Left ventricle myocardium inferior (tissue), 1 donor: ENCODE measurements around the gene SUGCT. TPM values are rescaled to one million over a fixed set of nuclear protein-coding genes. Genes with fewer than 3 reads are reported as not detected.

ENCODE experiments used
- DNase-seq: peaks from one replicate; pipeline ENCODE4 v3.0.0-alpha.2; 2020
- H3K27ac ChIP-seq: fragments of 200-600 bp; replicated peaks from 2 replicates; pipeline ENCODE4 v1.8.0; 2021
- H3K27me3 ChIP-seq: fragments of 200-600 bp; 2 replicates; pipeline ENCODE4 v1.8.0; 2021; ENCODE audit warnings: low read depth
- H3K36me3 ChIP-seq: fragments of 200-600 bp; 2 replicates; pipeline ENCODE4 v1.8.0; 2021
- H3K4me1 ChIP-seq: fragments of 200-600 bp; 2 replicates; pipeline ENCODE4 v1.8.0; 2021
- H3K4me3 ChIP-seq: fragments of 200-600 bp; 2 replicates; pipeline ENCODE4 v1.8.0; 2021; ENCODE audit warnings: mild to moderate bottlenecking, moderate library complexity
- H3K9me3 ChIP-seq: fragments of 200-600 bp; replicated peaks from 2 replicates; pipeline ENCODE4 v1.8.0; 2021
- intact Hi-C: fragments of 100-400 bp; cut with micrococcal nuclease; formaldehyde crosslinking; loops from one replicate; pipeline ENCODE4 v1.11.0; 2022
- total RNA-seq: library from RNA; stranded (reverse); fragmentation: NEBNext Ultra II Directional; extraction: Animal tissue kit (Norgen Biotek cat#: 25700); gene quantifications from one replicate; pipeline ENCODE4 v1.2.1, GENCODE V29; 2021
- TF ChIP-seq, protein P1 (sequence below): fragments of 200-600 bp; IDR thresholded peaks from 2 replicates; pipeline ENCODE4 v1.8.0; 2021; ENCODE audit warnings: antibody characterized with exemption, mild to moderate bottlenecking, borderline replicate concordance
- donor health status: DM: no; HTN: yes; CAD: no; lungs with severe emphysema.

Gene SUGCT
- total RNA-seq, 1 donor from 2014 or later: 5.0 TPM

DNA sequence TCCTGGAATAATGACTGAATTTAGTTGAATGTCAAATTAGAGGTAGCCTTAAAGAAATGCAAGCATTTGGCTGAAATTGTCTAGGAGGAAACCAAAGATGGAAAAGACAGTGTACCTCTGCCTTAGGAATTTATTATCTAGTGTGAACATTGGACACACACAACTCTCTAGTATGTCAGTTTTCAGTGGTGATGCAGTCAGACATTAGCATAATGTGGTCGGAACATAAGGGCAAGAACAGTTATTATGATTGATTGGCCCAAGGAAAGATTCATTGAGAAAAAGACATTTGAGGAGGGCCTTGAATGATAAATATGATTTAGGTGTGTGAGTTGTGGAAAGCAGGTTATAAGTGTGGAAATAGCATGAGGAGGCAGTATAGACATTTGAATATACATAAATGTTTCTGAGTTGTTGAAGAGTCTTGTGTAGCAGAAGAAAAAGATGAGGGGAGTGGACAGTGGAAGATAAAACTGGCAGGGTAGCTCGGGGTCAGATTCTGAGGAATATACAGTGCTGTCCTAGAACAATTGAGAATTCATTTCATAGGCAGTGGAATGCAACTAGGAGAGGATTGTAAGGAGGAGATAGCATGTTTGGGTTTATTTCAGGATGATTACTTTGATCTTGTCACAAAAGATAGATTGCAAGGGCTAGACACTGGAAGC is 414.7 kb downstream of the SUGCT start:
- H3K4me3 ChIP-seq: no peak overlapping the region
- H3K9me3 ChIP-seq: no peaks in the 10 kb centered on the region
- H3K27ac ChIP-seq: no peak overlapping the region
- H3K36me3 ChIP-seq: no peaks in the 10 kb centered on the region
- TF ChIP-seq, protein P1, sequence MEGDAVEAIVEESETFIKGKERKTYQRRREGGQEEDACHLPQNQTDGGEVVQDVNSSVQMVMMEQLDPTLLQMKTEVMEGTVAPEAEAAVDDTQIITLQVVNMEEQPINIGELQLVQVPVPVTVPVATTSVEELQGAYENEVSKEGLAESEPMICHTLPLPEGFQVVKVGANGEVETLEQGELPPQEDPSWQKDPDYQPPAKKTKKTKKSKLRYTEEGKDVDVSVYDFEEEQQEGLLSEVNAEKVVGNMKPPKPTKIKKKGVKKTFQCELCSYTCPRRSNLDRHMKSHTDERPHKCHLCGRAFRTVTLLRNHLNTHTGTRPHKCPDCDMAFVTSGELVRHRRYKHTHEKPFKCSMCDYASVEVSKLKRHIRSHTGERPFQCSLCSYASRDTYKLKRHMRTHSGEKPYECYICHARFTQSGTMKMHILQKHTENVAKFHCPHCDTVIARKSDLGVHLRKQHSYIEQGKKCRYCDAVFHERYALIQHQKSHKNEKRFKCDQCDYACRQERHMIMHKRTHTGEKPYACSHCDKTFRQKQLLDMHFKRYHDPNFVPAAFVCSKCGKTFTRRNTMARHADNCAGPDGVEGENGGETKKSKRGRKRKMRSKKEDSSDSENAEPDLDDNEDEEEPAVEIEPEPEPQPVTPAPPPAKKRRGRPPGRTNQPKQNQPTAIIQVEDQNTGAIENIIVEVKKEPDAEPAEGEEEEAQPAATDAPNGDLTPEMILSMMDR: no peak
- H3K27me3 ChIP-seq: no peaks in the 10 kb centered on the region
- intact Hi-C loops: no loop called here
- DNase-seq: no peak
- no peaks in the 10 kb centered on the region for H3K4me1 ChIP-seq

DNA sequence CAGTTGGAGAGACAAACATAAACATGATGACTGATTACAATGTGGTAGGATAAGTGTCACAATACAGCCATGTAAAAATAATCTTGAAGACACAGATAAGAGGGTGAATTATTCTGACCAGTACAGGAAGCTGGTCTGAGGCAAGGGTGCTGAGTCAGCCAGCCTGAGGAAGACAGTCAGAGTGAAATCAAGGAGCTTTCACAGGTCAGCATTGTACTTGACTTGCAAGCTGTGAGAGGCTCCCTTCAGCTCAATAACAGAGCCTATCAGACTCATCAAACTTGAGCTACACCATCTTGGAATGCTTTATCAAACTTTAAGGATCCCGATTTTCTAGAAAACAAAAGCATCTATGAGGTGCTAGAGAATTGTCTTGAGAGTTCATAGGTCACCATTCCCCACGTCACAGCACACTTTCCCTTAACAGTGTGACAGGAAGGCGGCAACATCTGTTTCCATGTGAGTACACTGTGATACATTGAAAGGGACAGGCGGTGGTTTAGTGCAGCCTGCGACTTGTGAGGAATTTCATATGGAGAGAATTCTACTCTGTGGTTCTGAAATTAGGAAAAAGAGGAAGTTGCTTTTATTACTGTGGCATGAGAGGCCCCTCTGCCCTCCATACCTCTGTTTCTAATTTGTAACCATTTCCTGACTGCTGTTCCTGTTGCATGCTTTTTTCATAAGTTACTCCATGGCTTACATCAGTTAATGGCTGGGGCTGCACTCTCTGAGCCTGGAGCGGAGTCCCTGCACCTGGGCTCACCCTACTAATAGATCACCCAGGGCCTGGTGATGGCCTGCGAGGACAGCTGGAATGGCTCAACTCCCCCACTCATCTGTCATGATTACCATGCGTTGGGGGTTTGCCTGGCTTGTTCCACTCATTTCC is 417.1 kb downstream of the SUGCT start:
- H3K36me3 ChIP-seq: no peaks in the 10 kb centered on the region
- H3K27ac ChIP-seq: no peak overlapping the region
- DNase-seq: no peak
- no peaks in the 10 kb centered on the region for H3K4me1 ChIP-seq
- intact Hi-C loops: no loop called here
- no peaks in the 10 kb centered on the region for H3K27me3 ChIP-seq
- TF ChIP-seq, protein P1: no peak
- H3K4me3 ChIP-seq: no peak overlapping the region
- no peaks in the 10 kb centered on the region for H3K9me3 ChIP-seq

DNA sequence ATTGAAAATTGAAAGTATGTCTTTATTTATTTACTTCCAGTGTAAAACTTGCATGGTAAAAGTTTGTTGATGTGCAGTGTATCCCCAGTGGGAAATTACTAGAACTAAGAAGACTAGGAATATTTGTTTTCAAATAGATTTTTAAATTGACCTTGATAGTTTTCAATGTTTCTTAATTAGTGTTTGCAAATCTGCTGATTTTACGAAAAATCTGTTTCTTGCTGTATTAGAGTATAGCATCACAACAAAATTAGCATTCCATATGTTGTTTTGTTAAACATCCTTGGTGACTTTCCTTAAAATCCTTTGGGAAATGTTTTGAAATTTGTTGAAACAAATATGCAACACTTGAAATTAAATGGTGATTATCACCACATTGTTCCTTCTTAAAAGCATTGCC is 425.9 kb downstream of the SUGCT start:
- Histone ChIP-seq H3K36me3 (no peaks in the 10 kb centered on the region), H3K4me1 (no peaks in the 10 kb centered on the region), H3K27me3 (no peaks in the 10 kb centered on the region), H3K27ac (no peak overlapping the region), H3K9me3 (no peaks in the 10 kb centered on the region), H3K4me3 (no peak overlapping the region)
- DNase-seq: no peak
- TF ChIP-seq, protein P1: no peak
- intact Hi-C loops: no loop called here

DNA sequence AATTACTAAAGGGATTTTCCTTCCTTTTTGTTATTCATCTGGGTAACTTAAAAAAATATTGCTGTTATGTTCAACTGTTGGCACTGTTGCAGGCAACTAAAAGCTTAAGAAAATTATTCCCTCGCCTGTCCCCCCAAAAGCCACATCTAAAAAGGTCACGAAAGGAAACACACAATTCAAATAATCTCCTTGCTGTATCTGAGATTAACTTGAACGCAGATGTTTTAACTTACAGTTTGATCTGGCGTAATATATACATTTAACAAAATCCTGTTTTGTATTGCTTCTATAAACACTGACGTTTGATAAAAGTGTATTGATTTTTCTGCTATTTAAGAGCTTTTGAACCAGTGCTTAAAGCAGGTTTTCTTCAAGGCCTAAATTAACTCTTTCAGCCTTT is 432.1 kb downstream of the SUGCT start:
- no peak overlapping the region for H3K4me3 ChIP-seq
- H3K27ac ChIP-seq: no peak overlapping the region
- H3K27me3 ChIP-seq: no peaks in the 10 kb centered on the region
- TF ChIP-seq, protein P1: no peak
- intact Hi-C loops: no loop called here
- H3K9me3 ChIP-seq: no peaks in the 10 kb centered on the region
- no peak for DNase-seq
- H3K4me1 ChIP-seq: no peaks in the 10 kb centered on the region
- H3K36me3 ChIP-seq: no peaks in the 10 kb centered on the region

DNA sequence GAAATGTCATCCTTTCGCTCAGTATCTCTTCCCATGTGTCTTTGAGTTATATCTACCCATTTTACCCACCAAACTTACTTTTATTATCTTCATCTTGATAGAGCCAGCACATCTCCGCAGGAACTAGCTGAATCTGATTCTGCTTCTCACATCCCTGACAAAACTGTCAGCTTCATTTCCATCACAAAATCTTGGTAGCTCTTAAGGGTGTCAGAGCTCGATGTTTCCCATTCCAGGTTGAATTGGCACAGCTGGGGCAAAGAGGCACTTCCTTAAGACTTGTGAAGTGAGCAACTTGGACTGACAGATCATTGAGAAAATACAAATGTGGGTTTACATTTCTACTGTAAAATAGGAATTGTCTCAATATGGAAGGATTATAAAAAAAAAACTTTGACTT is 434.5 kb downstream of the SUGCT start:
- intact Hi-C loops: no loop called here
- Histone ChIP-seq H3K27me3 (no peaks in the 10 kb centered on the region), H3K4me3 (no peak overlapping the region), H3K9me3 (no peaks in the 10 kb centered on the region), H3K27ac (no peak overlapping the region), H3K36me3 (no peaks in the 10 kb centered on the region), H3K4me1 (no peaks in the 10 kb centered on the region)
- TF ChIP-seq, protein P1: no peak
- DNase-seq: no peak
